AG08396 (cell line): ENCODE measurements around the gene EIPR1.

Source experiments
- DNase-seq: peaks from one replicate; pipeline ENCODE4 v3.0.0; 2012; ENCODE audit warnings: low spot score, mixed read lengths

EIPR1 gene

GRCh38 chr2:3267869-3268704 is 109.5 kb downstream of the EIPR1 start:
- DNase-seq, result no peak

DNA sequence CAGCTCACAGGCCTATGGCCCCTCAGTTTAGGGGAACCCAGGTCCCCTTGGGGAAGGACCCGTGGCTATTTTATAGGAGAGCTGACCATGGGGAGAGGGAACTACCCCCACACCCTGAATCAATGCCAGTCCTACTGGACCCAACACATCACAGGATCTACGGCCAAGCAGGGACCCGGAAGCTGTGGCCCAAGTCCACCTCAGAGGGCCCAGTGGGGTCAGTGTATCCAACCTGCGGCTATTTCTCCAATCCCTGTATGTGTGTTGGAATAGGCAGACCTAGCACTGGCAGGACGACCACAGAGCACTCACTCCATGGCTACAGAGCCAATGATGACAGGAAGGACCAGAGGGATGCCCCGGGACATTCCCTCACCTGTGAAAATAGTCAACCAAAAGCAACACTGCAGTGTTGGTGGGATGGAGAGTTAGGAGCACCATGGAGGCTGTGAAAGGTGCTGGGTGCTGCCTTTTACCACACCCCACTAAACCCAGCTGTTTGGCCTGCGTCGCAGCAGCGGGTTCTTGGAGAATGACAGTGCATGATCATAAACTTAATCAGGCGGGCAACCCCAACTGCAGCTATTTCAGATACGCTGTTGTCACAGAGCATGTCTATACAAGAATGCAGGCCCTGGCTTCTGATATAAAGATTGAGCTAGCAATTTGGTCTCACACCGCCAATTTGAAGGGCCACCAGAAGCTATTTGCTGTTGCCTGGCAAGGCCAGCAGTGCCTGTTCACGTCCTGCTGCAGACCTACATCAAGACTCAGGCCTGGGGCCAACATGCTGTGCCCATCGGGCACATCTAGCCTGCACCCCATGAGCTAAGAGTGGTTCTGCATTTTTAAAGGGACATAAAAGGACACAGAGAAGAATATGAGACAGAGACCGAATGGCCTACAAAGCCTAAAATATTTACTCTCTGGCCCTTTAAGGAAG is 110.4 kb downstream of the EIPR1 start:
- no peak for DNase-seq

DNA sequence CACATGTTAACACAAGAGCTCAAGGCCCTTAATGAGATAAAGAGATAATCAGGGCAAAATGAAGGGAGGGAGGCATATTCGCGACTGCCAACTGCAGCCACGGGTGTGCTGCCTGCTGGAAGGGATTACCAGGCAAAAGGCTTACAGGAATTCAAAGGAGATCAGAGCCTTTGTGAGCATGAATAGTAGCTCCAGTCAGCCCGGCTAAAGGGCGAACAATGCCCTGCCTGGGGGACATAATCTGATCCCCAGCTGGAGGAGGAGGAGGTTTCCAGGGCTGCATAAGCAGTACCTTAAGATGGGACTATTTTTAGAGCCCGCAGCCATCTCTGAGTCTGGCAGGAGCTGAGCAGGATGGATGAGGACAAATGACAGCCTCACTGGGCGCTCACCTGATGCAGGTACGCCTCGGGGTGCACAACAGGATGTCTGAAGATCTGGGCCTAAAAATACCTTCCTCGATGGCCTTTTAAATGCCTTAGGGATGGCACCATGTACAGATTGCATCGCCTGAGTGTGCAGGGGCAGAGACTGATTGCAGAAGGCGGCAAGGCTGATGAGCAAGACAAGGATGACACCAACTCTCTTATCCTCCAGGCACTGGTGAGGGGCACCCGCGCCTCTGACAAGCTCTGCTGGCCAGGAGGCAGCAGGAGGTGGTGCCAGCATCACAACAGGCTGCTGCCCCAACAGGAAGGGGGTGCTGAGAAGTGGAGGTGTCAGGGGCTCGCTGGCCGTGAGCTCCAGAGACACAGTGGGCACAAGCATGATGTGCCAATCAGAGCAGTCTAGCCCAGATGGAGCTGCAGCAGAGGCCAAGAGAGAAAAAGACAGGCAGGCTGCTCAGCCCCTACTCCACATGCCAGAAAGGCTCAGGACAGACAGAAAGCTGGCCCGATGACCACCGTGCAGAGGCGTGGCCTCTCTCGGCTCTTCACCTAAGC is 111.4 kb downstream of the EIPR1 start:
- no peak for DNase-seq

DNA sequence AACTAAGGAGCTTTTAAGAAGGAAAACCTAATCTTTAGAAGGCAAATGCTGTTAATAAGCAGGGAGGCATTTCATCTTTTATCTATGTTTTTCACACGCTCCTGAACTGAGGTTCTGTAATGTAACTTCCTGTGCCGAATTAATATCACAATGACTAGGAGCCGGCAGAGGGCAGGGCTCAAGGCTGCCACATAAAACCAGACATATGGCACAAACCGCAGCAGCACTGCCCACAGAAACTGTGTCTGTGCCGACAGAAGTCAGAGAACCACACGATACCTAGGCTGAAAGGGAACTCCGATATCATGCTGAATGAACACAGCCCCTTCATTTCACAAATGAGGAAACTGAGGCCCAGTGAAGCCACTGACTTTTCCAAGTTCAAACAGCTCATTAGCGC is 112.1 kb downstream of the EIPR1 start:
- no peak for DNase-seq

- DNase-seq, result no peak
Measured at GRCh38 chr2:3264010-3264744, 113.4 kb downstream of the EIPR1 start.

GRCh38 chr2:3263487-3263886 is 114.1 kb downstream of the EIPR1 start:
- DNase-seq, result no peak

- no peak for DNase-seq
Measured at GRCh38 chr2:3262437-3263388, 114.9 kb downstream of the EIPR1 start.

GRCh38 chr2:3261511-3261910 is 116.1 kb downstream of the EIPR1 start:
- no peak for DNase-seq

GRCh38 chr2:3260959-3261358 is 116.7 kb downstream of the EIPR1 start:
- DNase-seq, result no peak

DNA sequence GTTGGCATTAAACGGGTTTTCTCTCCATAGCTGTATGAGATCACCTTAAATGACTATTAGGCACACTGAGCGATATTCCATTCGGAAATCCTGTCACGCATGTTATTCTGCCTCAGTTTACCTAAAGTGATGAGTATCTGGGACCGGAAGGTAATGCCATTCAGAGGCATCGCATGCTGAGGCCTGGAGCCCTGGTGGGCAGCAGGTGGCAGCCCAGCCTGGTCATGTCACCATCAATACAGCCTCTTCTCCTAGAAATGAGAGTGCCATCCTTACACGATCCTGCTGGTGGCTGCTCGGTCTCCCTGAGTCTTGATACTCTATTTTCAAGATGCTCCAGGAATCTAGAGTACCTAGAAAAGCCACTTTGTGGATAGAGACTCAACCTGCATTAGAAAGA is 119.8 kb downstream of the EIPR1 start:
- no peak for DNase-seq

DNA sequence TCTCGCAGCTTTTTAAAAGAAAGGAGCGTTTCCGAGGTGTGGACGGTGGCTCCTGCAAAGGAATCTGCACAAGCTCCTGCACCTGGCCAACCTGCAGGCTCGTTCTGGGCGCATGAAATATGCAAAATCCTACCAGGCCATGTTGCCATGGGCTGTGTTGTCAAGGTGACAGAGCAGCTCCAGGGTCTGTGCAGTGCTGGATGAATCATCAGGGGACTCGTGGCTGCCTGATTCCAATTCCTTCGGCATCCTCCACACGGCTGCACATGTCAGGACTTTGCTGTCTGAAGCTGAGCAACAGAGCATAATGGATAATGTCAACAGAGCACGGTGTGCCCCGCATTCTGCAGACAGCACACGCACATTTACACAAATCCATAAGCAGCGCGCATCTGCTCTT is 120.5 kb downstream of the EIPR1 start:
- no peak for DNase-seq

- DNase-seq, result no peak
Measured at GRCh38 chr2:3256605-3257004, 121.0 kb downstream of the EIPR1 start.

GRCh38 chr2:3256157-3256556 is 121.5 kb downstream of the EIPR1 start:
- no peak for DNase-seq

DNA sequence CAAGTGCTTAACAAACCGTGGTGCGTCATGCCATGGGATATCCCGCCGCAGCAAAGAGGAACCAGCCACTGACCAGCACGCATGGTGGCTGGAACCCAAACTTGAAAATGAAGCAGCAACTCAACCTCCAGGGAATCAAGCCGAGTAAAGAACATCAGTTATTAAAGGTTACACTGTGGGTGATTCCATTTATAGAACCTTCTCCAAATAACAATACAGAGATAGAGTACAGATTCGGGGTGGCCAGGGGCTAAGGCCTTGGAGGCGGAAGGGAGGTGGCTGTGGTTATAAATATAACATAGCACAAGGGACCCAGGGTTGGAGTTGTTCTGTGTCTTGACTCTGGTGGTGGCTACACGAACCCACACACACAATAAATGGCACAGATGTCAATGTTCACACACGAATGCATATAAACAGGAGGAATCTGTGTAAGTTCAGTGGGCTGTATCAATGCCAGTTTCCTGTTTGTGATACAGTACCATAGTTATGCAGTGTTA is 123.1 kb downstream of the EIPR1 start:
- DNase-seq, result no peak

GRCh38 chr2:3253913-3254441 is 123.6 kb downstream of the EIPR1 start:
- DNase-seq, result no peak

- no peak for DNase-seq
Measured at GRCh38 chr2:3251946-3252345, 125.7 kb downstream of the EIPR1 start.

DNA sequence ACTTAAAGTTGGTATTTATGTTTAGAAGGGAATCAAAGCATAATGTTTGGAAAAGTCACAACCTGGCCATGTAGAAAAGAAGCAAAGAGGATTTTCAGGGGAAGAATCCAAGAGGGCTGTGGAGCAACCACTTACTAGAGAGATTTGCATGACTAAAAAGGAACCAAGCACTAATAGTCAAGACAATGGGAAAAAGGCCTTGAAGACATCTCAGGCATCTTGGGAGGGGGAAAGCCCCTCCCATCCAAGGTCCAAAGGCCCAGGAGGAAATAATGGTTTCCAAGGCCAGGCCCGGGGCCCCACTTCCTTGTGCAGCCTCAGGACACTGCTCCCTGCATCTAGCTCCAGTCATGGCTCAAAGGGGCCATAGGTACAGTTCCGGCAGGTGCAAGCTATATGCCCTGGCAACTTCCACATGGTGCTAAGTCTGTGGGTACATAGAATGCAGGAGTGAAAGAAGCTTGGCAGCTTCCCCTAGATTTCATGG is 128.1 kb downstream of the EIPR1 start:
- DNase-seq, result no peak

DNA sequence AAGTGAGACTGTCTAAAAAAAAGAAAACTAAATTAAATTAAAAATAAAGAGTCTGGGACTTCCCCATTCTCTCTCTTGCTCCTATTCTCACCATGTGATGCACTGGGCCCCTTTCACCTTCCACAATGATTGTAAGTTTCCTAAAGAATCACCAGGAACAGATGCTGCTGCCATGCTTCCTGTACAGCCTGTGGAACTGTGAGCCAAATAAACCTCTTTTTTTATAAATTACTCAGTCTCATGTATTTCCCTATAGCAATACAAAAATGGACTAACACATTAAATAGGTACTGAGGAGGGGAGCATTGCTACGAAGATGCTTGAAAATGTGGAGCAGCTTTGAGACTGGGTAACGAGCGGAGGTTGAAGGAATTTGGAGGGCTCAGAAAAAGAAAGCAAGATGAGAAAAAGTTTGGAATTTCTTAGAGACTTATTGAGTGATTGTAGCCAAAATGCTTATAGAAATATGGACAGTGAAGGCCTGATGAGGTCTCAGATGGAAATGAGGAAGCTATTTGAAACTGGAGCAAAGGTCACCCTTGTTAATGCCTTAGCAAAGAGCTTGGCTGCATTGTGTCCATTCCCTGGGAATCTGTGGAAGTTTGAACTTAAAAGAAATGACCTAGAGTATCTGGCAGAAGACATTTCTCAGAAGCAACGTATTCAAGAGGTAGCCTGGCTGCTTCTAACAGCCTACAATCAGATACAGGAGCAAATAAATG is 128.7 kb downstream of the EIPR1 start:
- DNase-seq, result no peak
